Measurements from ENCODE around the gene FBRSL1.

FBRSL1 gene

GRCh38 chr12:132560614-132561426, 70.9 kb downstream of the FBRSL1 start:
- peak; percentile 44 for TF ChIP-seq CTCF (IDR thresholded peaks at IDR 0.05; ENCODE audit: extremely low read depth, missing control alignments)
- peak; percentile 93 for DNase-seq (ENCODE audit: low spot score)
